Retina (tissue), 1 donor: ENCODE results near the gene NTNG1.

ENCODE experiments used
- DNase-seq: peaks from one replicate; pipeline ENCODE4 v3.0.0-alpha.2; 2016

The NTNG1 gene

DNA sequence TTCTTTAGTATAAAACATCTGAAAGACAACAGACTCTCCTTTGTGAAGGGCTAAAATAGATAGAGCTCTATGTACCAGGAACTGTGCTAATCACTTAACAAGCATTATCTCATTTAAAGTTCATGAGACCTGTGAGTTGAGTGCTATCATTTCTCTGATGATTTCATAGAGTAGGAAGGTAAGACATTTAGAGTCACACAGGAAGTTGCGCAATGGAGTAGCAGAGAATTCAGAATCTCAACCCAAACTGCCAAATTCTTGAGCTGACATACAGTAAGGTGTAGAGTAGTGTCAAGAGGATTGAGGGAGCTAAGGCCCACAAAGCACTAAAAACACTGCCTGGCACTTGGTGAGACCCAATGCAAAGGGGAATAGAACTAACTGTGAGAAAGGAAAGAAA lies 384.3 kb downstream of the NTNG1 start:
- DNase-seq, result no peak

DNA sequence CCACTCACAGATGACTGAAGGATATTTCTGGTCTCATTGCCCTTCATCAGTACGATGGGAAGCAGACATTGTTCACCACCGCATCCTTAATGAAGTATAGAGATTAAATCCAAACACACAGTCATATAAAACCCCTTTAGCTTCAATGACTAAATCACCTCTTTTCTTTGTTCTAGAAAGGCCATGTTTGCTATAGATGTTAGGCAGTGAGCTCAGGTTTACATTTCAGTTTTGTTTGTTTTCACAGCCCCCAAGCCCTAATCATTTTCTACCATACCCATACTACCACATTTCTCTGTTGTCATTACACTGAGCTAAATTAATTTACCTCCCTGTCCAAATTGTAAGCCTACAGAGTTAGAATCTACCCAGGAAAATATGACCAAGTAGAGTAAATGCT lies 385.1 kb downstream of the NTNG1 start:
- DNase-seq, result no peak

DNA sequence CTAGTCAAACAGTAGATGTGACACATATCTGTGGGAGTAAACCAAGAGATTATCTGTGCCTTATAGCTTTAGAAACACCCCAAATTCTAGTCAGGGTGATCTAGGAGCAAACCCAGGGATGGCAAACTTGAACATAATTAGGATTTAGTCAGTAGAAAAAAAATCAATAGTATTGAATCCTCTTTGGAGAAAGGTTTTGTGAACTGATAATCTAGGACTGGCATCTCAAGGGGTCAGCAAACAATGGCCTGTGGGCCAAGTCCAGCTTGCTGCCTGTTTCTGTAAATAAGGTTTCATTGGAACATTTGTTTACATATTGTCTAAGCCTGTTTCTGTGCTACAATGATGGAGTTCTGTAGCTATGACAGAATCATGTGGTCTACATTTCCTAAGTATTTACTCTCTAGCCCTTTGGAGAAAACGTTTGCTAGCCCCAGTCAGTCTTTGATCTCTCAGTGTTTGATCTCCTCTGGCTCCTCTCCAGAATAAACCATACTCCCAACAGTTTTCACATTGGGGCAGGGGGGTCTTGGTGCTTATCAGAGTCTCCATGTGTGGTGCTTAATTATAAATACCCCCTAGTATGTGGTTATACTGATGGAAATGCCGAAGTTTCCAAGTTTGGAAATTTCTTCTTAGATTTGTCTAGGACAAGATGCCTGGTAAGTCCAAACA lies 385.8 kb downstream of the NTNG1 start:
- DNase-seq, result no peak

DNA sequence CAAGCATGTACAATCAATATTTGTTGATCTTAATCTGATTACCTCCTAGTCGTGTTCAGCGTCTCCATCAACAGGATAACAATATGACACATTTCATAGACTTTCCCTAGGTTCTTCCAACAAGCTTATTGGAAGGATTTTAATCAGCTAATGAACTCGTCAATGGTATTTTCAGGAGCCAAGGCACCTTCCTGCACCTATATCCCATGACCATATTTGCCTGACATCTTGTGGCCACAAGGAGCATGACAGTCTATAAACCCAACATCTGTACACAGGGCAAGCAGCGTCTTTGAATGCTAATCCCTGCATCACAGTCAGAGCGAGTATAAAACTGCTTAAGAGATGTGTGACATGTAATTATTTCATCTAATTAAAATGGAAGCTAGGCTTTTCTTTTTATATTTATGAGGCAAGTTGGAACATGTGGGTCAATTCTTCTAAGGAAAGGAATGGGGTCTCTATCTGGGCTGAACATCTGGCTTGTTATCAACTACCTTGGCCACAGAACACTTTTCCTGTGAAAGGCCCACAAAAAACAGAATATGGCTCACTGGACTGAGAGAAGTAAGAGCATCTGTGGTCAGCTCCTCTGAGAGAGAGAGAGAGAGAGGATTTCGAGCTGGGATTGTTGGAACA lies 388.8 kb downstream of the NTNG1 start:
- DNase-seq, result peak; percentile 63

DNA sequence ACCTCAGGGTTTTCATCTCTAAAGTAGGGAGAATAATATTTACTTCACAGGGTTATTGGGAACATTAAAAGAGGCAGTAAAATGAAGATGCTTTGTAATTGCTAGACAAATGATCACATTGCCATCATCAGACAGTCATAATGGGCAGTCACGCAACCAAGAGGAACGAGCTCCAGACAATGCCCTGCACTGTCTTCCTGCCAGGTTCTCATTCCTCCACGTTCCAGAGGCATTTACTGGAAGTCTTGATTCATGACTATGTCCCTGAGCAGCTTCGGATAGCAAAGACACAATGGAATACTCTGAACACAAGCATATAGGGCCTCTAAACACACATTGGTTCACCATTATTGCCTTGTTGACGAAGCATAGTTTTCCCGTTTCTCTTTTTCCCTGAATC lies 389.7 kb downstream of the NTNG1 start:
- DNase-seq, result no peak

DNA sequence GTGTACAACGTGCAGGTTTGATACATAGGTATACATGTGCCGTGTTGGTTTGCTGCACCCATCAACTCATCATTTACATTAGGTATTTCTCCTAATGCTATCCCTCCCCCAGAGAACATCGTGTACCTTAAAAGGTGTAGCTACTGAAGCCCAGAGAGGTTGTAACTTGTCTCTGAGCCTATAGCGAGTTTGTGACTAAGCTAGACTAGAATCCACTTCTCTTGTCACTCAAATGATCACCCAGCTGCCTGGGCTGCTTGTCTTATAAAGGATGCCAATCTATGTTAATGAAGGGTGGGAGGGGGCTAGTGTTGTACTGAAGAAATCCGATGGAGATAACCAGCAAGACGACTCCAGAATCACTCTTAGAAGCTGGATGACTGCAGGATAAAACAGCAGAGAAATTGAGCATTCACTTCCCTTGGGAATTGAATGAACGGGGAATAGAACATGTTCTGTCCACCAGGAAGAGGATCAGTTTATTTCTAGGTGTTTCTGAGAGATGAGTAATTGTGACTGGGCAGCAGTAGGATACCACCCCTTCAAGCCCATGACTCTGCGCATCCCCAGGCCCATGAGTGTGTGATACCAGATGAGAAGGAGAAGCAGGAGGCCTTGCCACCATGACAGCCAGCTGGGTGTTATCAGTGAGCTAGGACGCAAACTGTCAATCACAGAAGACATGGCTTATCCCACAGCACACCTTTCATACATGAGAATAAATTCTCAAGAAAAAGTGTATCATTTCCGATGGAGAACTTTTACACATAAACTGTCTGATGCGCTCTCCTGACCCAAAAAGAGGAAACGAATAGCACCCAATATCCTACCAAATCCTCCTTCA lies 390.4 kb downstream of the NTNG1 start:
- DNase-seq, result no peak

DNA sequence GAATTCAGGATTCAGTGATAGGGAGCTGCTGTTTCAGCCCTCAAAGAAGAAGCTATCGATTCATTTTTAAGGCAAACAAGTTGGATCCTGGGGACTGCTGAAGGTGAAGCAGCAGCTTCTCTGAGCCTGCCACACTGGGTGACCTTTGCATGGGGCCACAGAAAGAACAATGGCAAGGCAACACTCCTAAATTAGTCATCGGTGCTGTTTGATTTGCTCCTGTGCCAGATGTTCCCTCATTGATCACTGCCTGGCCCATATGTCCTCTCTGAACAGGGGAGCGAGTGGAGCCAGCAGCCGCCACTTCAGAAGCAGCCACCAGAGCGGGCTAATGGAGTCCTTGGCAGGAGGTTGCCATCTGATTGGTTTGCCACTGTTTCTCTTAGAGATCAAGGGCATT lies 391.5 kb downstream of the NTNG1 start:
- peak; percentile 13 for DNase-seq
